GM23338 (cell line): ENCODE results near the gene TSPAN3. TPM values are rescaled to one million over a fixed set of nuclear protein-coding genes. Genes with fewer than 3 reads are reported as not detected.

Experiments used
- ATAC-seq: fragments of 200-7000 bp; cut with Tn5 transposase; 3 replicates; pipeline ENCODE4 v1.9.1; 2020
- DNase-seq: peaks from one replicate; pipeline ENCODE4 v3.0.0-alpha.2; 2015; ENCODE audit warnings: low spot score
- H2AFZ ChIP-seq: fragments of 200-600 bp; sonication (generic); 2 replicates; pipeline ENCODE4 v1.8.0; 2016; ENCODE audit warnings: antibody characterized with exemption, mild to moderate bottlenecking, moderate library complexity
- H3F3A ChIP-seq: fragments of 200-600 bp; sonication (generic); replicated peaks from 2 replicates; pipeline ENCODE4 v1.8.0; 2017; ENCODE audit warnings: antibody characterized with exemption, mixed run types, low read depth
- H3K27ac ChIP-seq: fragments of 200-600 bp; sonication (generic); 2 replicates; pipeline ENCODE4 v1.6.1; 2016; ENCODE audit warnings: low read depth
- H3K27me3 ChIP-seq: fragments of 200-600 bp; sonication (generic); 2 replicates; pipeline ENCODE4 v1.8.0; 2016; ENCODE audit warnings: mild to moderate bottlenecking, mixed run types, moderate library complexity; ENCODE audit not compliant: insufficient read depth
- H3K36me3 ChIP-seq: fragments of 200-600 bp; sonication (generic); 2 replicates; pipeline ENCODE4 v1.8.0; 2016; ENCODE audit warnings: mild to moderate bottlenecking; ENCODE audit not compliant: insufficient read depth
- H3K4me1 ChIP-seq: fragments of 200-600 bp; sonication (generic); 2 replicates; pipeline ENCODE4 v1.8.0; 2016; ENCODE audit warnings: mild to moderate bottlenecking, moderate library complexity; ENCODE audit not compliant: insufficient read depth
- H3K4me2 ChIP-seq: fragments of 200-600 bp; sonication (generic); 2 replicates; pipeline ENCODE4 v1.7.1; 2017; ENCODE audit warnings: mixed run types
- H3K4me3 ChIP-seq: fragments of 200-600 bp; sonication (generic); 2 replicates; pipeline ENCODE4 v1.6.1; 2016; ENCODE audit warnings: mixed run types
- H3K79me2 ChIP-seq: fragments of 200-600 bp; sonication (generic); replicated peaks from 2 replicates; pipeline ENCODE4 v1.8.0; 2017; ENCODE audit warnings: mild to moderate bottlenecking; ENCODE audit not compliant: insufficient read depth
- H3K9me2 ChIP-seq: fragments of 200-600 bp; sonication (generic); 2 replicates; pipeline ENCODE4 v1.8.0; 2017; ENCODE audit not compliant: insufficient read depth
- H4K20me1 ChIP-seq: fragments of 200-600 bp; sonication (generic); replicated peaks from 2 replicates; pipeline ENCODE4 v1.8.0; 2017; ENCODE audit warnings: mild to moderate bottlenecking; ENCODE audit not compliant: insufficient read depth
- H3K27ac Mint-ChIP-seq: 2 replicates; pipeline ENCODE4 v1.8.0; 2020; ENCODE audit warnings: inconsistent platforms, mild to moderate bottlenecking, moderate library complexity, mixed read lengths
- H3K27me3 Mint-ChIP-seq: 3 replicates; pipeline ENCODE4 v1.8.0; 2022; ENCODE audit warnings: low read depth, mild to moderate bottlenecking, moderate library complexity, mixed read lengths, inconsistent platforms; ENCODE audit not compliant: insufficient read depth, poor library complexity
- H3K36me3 Mint-ChIP-seq: 3 replicates; pipeline ENCODE4 v1.8.0; 2021; ENCODE audit warnings: low read depth, mild to moderate bottlenecking, inconsistent platforms, moderate library complexity, mixed read lengths
- H3K4me1 Mint-ChIP-seq: 3 replicates; pipeline ENCODE4 v1.8.0; 2020; ENCODE audit warnings: mild to moderate bottlenecking, inconsistent platforms, mixed read lengths
- H3K4me3 Mint-ChIP-seq: 3 replicates; pipeline ENCODE4 v1.8.0; 2021; ENCODE audit warnings: moderate library complexity, mild to moderate bottlenecking, inconsistent platforms, mixed read lengths
- H3K9me3 Mint-ChIP-seq: 3 replicates; pipeline ENCODE4 v1.8.0; 2020; ENCODE audit warnings: moderate library complexity, mild to moderate bottlenecking, inconsistent platforms, mixed read lengths
- CREB1 ChIP-seq: fragments of 250-450 bp; sonication (Bioruptor Pico); IDR thresholded peaks from 2 replicates; pipeline ENCODE4 v1.5.0; 2020; ENCODE audit warnings: low read depth, mild to moderate bottlenecking, moderate library complexity
- EZH2 ChIP-seq: fragments of 200-600 bp; sonication (generic); IDR thresholded peaks from one replicate; pipeline ENCODE4 v1.8.0; 2017; ENCODE audit warnings: antibody characterized with exemption, mild to moderate bottlenecking, low read depth; ENCODE audit not compliant: unreplicated experiment
- EZH2phosphoT487 ChIP-seq: fragments of 200-600 bp; sonication (generic); IDR thresholded peaks from one replicate; pipeline ENCODE4 v1.8.1; 2018; ENCODE audit warnings: antibody characterized with exemption; ENCODE audit not compliant: unreplicated experiment
- NANOG ChIP-seq: IDR thresholded peaks from 2 replicates; pipeline ENCODE4 v1.6.1; 2016; ENCODE audit warnings: antibody characterized with exemption, borderline replicate concordance
- STAT1 ChIP-seq: IDR thresholded peaks from one replicate; pipeline ENCODE4 v1.6.1; 2016; ENCODE audit warnings: antibody characterized with exemption; ENCODE audit not compliant: unreplicated experiment
- ZNF331 ChIP-seq: fragments of 250-450 bp; sonication (Bioruptor Pico); IDR thresholded peaks from 2 replicates; pipeline ENCODE4 v1.5.0; 2020; ENCODE audit warnings: low read depth, mild to moderate bottlenecking, moderate library complexity
- polyA plus RNA-seq: library from polyadenylated mRNA; unstranded; fragments of >200 nt; fragmentation: Nextera tagmentation; extraction: Ambion mirVana; gene quantifications from 2 replicates; pipeline ENCODE4 v1.2.1, GENCODE V29; 2016
- total RNA-seq: library from RNA; depleted of rRNA; stranded (reverse); fragments of >200 nt; shearing (Covaris generic); gene quantifications from 2 replicates; pipeline ENCODE4 v1.2.3, GENCODE V29; 2014
- TF ChIP-seq, protein P1 (sequence below): IDR thresholded peaks from one replicate; pipeline ENCODE4 v1.6.1; 2018; ENCODE audit warnings: antibody characterized with exemption; ENCODE audit not compliant: unreplicated experiment
- TF ChIP-seq, protein P2 (sequence below), 2 experiments: fragments of 200-600 bp in 1 of 2; sonication (generic) in 1 of 2; conservative IDR thresholded peaks; 2 replicates each; pipeline versions ENCODE4 v1.5.1 to v1.6.1; 2016 to 2017; ENCODE audit warnings: antibody characterized with exemption in 2 of 2, low read depth in 2 of 2, mild to moderate bottlenecking in 2 of 2, moderate library complexity in 1 of 2
- TF ChIP-seq, protein P3 (sequence below): IDR thresholded peaks from 2 replicates; pipeline ENCODE4 v1.6.1; 2016; ENCODE audit warnings: antibody characterized with exemption

TSPAN3 gene
- total and polyA plus RNA-seq, 2 experiments from 2014 or later, result 72.5 to 159 TPM

DNA sequence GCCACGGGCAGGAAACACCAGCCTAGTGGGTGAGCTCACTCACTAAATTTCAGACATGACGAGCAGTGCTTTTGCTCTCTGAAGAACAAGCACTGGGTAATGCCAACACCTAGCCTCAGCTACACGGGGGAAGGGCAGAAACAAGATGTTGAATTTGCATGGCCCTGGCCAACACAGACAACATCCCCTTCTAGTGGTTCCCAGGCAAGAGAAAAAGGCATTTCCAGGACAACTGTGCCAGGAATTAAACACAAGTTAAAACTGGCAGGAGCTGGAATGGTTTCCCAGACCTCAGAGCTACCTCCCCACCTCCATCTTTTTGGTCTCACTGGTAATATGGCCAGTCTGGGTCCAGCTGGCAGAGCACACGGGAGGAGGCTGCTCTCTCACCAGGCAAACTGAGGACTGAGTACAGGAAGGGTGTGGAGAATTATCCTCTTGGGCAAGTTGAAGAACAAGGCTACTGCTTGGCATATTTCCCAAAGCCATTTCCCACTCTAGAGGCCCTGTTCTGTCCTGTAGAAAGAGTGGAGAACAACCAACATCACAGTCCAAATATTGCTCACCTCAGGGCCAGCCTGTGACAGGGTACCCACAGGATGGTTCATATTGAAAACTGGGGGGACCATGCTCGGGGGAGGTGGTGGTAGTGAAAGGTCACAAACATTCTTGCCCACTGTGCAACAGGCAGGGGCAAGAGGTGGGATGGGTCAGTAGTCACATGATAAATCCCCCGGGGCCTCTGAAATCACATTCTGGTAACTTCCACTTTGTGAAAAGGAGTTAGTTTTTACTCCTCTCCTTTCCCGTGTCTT lies 26.5 kb downstream of the TSPAN3 start (continued):
- TF ChIP-seq, protein P1, sequence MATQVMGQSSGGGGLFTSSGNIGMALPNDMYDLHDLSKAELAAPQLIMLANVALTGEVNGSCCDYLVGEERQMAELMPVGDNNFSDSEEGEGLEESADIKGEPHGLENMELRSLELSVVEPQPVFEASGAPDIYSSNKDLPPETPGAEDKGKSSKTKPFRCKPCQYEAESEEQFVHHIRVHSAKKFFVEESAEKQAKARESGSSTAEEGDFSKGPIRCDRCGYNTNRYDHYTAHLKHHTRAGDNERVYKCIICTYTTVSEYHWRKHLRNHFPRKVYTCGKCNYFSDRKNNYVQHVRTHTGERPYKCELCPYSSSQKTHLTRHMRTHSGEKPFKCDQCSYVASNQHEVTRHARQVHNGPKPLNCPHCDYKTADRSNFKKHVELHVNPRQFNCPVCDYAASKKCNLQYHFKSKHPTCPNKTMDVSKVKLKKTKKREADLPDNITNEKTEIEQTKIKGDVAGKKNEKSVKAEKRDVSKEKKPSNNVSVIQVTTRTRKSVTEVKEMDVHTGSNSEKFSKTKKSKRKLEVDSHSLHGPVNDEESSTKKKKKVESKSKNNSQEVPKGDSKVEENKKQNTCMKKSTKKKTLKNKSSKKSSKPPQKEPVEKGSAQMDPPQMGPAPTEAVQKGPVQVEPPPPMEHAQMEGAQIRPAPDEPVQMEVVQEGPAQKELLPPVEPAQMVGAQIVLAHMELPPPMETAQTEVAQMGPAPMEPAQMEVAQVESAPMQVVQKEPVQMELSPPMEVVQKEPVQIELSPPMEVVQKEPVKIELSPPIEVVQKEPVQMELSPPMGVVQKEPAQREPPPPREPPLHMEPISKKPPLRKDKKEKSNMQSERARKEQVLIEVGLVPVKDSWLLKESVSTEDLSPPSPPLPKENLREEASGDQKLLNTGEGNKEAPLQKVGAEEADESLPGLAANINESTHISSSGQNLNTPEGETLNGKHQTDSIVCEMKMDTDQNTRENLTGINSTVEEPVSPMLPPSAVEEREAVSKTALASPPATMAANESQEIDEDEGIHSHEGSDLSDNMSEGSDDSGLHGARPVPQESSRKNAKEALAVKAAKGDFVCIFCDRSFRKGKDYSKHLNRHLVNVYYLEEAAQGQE, result no peak
- TF ChIP-seq, protein P2, sequence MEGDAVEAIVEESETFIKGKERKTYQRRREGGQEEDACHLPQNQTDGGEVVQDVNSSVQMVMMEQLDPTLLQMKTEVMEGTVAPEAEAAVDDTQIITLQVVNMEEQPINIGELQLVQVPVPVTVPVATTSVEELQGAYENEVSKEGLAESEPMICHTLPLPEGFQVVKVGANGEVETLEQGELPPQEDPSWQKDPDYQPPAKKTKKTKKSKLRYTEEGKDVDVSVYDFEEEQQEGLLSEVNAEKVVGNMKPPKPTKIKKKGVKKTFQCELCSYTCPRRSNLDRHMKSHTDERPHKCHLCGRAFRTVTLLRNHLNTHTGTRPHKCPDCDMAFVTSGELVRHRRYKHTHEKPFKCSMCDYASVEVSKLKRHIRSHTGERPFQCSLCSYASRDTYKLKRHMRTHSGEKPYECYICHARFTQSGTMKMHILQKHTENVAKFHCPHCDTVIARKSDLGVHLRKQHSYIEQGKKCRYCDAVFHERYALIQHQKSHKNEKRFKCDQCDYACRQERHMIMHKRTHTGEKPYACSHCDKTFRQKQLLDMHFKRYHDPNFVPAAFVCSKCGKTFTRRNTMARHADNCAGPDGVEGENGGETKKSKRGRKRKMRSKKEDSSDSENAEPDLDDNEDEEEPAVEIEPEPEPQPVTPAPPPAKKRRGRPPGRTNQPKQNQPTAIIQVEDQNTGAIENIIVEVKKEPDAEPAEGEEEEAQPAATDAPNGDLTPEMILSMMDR (conservative IDR thresholded peaks at IDR 0.05; ENCODE audit: low read depth in 2 of 2), result no peak
- TF ChIP-seq EZH2 (no peak), ZNF331 (CRISPR knock-in tag) (no peak), EZH2phosphoT487 (no peak), CREB1 (no peak)
- TF ChIP-seq, protein P3, sequence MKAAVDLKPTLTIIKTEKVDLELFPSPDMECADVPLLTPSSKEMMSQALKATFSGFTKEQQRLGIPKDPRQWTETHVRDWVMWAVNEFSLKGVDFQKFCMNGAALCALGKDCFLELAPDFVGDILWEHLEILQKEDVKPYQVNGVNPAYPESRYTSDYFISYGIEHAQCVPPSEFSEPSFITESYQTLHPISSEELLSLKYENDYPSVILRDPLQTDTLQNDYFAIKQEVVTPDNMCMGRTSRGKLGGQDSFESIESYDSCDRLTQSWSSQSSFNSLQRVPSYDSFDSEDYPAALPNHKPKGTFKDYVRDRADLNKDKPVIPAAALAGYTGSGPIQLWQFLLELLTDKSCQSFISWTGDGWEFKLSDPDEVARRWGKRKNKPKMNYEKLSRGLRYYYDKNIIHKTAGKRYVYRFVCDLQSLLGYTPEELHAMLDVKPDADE, result no peak

DNA sequence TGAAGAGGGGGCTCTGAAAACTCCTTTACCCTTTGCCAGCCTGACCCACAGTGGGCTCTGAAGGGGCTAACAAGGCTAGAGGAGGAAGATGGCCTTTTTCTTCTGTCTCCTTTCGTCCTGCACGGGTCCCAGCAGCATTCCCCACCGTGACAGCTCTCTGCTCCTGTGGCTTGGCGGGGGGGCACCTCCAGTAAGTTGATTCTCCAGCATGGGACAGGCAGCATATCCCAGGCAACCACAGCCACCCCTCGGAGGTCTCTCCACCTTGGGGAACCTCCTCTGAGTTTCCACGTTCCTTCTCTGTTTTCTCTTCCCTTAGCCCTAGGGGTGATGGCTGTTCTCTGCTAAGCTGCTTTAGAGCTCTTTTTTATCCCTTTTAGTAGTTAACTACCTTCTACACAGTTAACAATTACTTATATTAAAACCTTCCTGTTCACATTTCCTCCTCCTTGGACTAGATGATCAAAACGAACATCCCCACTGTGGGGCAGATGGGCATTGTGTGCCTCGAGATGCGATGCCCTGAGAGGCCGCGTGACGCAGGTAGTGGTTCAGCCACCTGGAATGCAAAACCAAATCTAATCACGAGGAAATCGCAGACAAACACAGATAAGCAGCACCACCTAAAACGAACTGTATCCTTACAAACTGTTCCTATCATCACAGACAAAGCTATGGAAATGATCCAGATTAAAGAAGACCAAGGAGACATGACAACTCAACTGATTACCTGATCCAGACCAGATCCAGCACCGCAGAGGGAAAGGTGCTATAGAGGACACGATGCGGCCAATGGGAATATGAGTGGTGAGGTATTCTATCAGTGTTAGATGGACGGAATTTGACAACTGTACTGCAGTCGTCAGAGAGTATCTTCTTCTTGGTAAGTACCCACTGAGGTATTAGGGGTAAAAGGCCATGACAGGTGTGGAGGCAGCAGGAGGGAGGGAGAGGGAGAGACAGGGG lies 27.7 kb downstream of the TSPAN3 start:
- peaks cover 2% of the 10 kb centered on the region; the same call in 1 of the 2 replicates for H3K36me3 ChIP-seq
- DNase-seq, result no peak
- H3K27me3 ChIP-seq, result no peaks in the 10 kb centered on the region
- no peaks in the 10 kb centered on the region for H3K4me1 ChIP-seq
- H3K4me3 Mint-ChIP-seq, result no peak overlapping the region
- H3F3A ChIP-seq, result no peaks in the 10 kb centered on the region
- H3K4me1 Mint-ChIP-seq, result no peaks in the 10 kb centered on the region
- no peak overlapping the region for H3K27ac Mint-ChIP-seq
- H3K27me3 Mint-ChIP-seq, result peaks cover 10% of the 10 kb centered on the region
- no peaks in the 10 kb centered on the region for H3K79me2 ChIP-seq
- no peak for ATAC-seq
- peaks cover 14% of the 10 kb centered on the region for H3K9me3 Mint-ChIP-seq
- H3K4me2 ChIP-seq, result no peak overlapping the region
- H4K20me1 ChIP-seq, result peaks cover 5% of the 10 kb centered on the region; the same call in 1 of the 2 replicates
- H3K36me3 Mint-ChIP-seq, result peaks cover 57% of the 10 kb centered on the region
- H3K4me3 ChIP-seq, result no peak overlapping the region
- no peak overlapping the region for H2AFZ ChIP-seq
- no peak overlapping the region for H3K27ac ChIP-seq
- no peaks in the 10 kb centered on the region for H3K9me2 ChIP-seq
- TF ChIP-seq, protein P1, result no peak
- TF ChIP-seq NANOG (no peak), STAT1 (no peak), CREB1 (no peak)
- TF ChIP-seq, protein P2 (conservative IDR thresholded peaks at IDR 0.05; ENCODE audit: low read depth in 2 of 2), result no peak
- TF ChIP-seq, protein P3, result no peak
